Liver (tissue), 9 donors: Measurements from ENCODE around the gene METTL5. TPM values are rescaled to one million over a fixed set of nuclear protein-coding genes. Genes with fewer than 3 reads are reported as not detected.

ENCODE experiments used
- DNase-seq: peaks from one replicate; pipeline ENCODE4 v3.0.0-alpha.2; 2017; ENCODE audit warnings: low spot score
- H3K27ac ChIP-seq, 2 donors: one replicate each; pipeline ENCODE4 v1.7.0; 2013; ENCODE audit warnings: inconsistent platforms in 2 of 2, low read length in 2 of 2, control low read depth in 1 of 2, low read depth in 1 of 2, mild to moderate bottlenecking in 1 of 2
- H3K27me3 ChIP-seq, 4 donors: one replicate each; pipeline versions ENCODE4 v1.6.1 to v1.7.0; 2013; ENCODE audit warnings: low read length in 3 of 4, inconsistent platforms in 1 of 4, mild to moderate bottlenecking in 1 of 4, moderate library complexity in 1 of 4; ENCODE audit not compliant: control insufficient read depth in 4 of 4, insufficient read depth in 4 of 4
- H3K36me3 ChIP-seq, 4 donors: one replicate each; pipeline versions ENCODE4 v1.6.1 to v1.7.0; 2013; ENCODE audit warnings: low read length in 3 of 4, mild to moderate bottlenecking in 3 of 4, low read depth in 1 of 4, moderate library complexity in 1 of 4; ENCODE audit not compliant: control insufficient read depth in 4 of 4, insufficient read depth in 3 of 4
- H3K4me1 ChIP-seq, 4 donors: one replicate each; pipeline versions ENCODE4 v1.6.1 to v1.7.0; 2013; ENCODE audit warnings: low read length in 3 of 4, mild to moderate bottlenecking in 3 of 4, moderate library complexity in 1 of 4; ENCODE audit not compliant: control insufficient read depth in 4 of 4, insufficient read depth in 4 of 4
- H3K4me3 ChIP-seq, 3 donors: one replicate each; pipeline versions ENCODE4 v1.6.1 to v1.7.0; 2013; ENCODE audit warnings: low read length in 3 of 3, control low read depth in 1 of 3, low read depth in 1 of 3, mild to moderate bottlenecking in 1 of 3
- H3K9ac ChIP-seq, 2 donors: one replicate each; pipeline ENCODE4 v1.7.0; 2013; ENCODE audit warnings: low read length in 2 of 2, mild to moderate bottlenecking in 2 of 2, moderate library complexity in 2 of 2, control low read depth in 1 of 2, low read depth in 1 of 2
- H3K9me3 ChIP-seq, 4 donors: one replicate each; pipeline versions ENCODE4 v1.6.1 to v1.7.0; 2013; ENCODE audit warnings: low read length in 3 of 4; ENCODE audit not compliant: control insufficient read depth in 4 of 4
- EGR1 ChIP-seq, 2 donors: IDR thresholded peaks; 2 replicates each; pipeline ENCODE4 v1.6.1; 2016 to 2018; ENCODE audit warnings: antibody characterized with exemption in 2 of 2, low read depth in 2 of 2
- FOXA1 ChIP-seq: IDR thresholded peaks from 2 replicates; pipeline ENCODE4 v1.6.1; 2016; ENCODE audit warnings: antibody characterized with exemption
- FOXA2 ChIP-seq: IDR thresholded peaks from 2 replicates; pipeline ENCODE4 v1.6.1; 2016; ENCODE audit warnings: antibody characterized with exemption
- GABPA ChIP-seq, 2 donors: IDR thresholded peaks in 1 of 2; conservative IDR thresholded peaks in 1 of 2; 2 replicates each; pipeline ENCODE4 v1.6.1; 2016; ENCODE audit warnings: antibody characterized with exemption in 2 of 2, mild to moderate bottlenecking in 1 of 2, moderate library complexity in 1 of 2
- HNF4A ChIP-seq, 2 donors: conservative IDR thresholded peaks; 2 replicates each; pipeline ENCODE4 v1.6.1; 2016; ENCODE audit warnings: antibody characterized with exemption in 2 of 2, mild to moderate bottlenecking in 2 of 2
- HNF4G ChIP-seq: IDR thresholded peaks from 2 replicates; pipeline ENCODE4 v1.6.1; 2016; ENCODE audit warnings: antibody characterized with exemption
- RAD21 ChIP-seq, 2 donors: IDR thresholded peaks; 2 replicates each; pipeline ENCODE4 v1.6.1; 2016; ENCODE audit warnings: antibody characterized with exemption in 2 of 2, mild to moderate bottlenecking in 2 of 2
- RXRA ChIP-seq, 2 donors: IDR thresholded peaks; 2 replicates each; pipeline ENCODE4 v1.6.1; 2017 to 2018; ENCODE audit warnings: antibody characterized with exemption in 2 of 2, mild to moderate bottlenecking in 1 of 2
- SP1 ChIP-seq: IDR thresholded peaks from 2 replicates; pipeline ENCODE4 v1.6.1; 2018; ENCODE audit warnings: antibody characterized with exemption, mild to moderate bottlenecking
- YY1 ChIP-seq: IDR thresholded peaks from 2 replicates; pipeline ENCODE4 v1.6.1; 2016; ENCODE audit warnings: antibody characterized with exemption, mild to moderate bottlenecking
- WGBS: extraction: QIAGEN DNeasy Blood & Tissue Kit; methylation state at CpG from one replicate; pipeline ENCODE4 v1.1.7; 2013; 5-methylcytosine and 5-hydroxymethylcytosine counted together
- polyA plus RNA-seq, 2 donors: library from polyadenylated mRNA; stranded (reverse) in 1 of 2; unstranded in 1 of 2; fragments of 200-250 nt in 1 of 2; fragments of >200 nt in 1 of 2; fragmentation: Nextera tagmentation in 1 of 2; extraction: Ambion mirVana in 1 of 2; gene quantifications; one replicate each; pipeline versions ENCODE4 v1.2.1 to v1.2.3, GENCODE V29; 2013 to 2015
- total RNA-seq, 2 donors: library from RNA; depleted of rRNA; stranded (reverse); fragments of >200 nt; gene quantifications; one replicate each; pipeline ENCODE4 v1.2.3, GENCODE V29; 2014
- TF ChIP-seq, protein P1 (sequence below): fragments of 150-350 bp; IDR thresholded peaks from 2 replicates; pipeline ENCODE4 v1.5.1; 2017; ENCODE audit warnings: improper control_type of control experiment, low read depth, low read length; ENCODE audit not compliant: missing input control
- TF ChIP-seq, protein P2 (sequence below): IDR thresholded peaks from 2 replicates; pipeline ENCODE4 v1.6.1; 2016; ENCODE audit warnings: antibody characterized with exemption
- TF ChIP-seq, protein P3 (sequence below): IDR thresholded peaks from 2 replicates; pipeline ENCODE4 v1.6.1; 2016; ENCODE audit warnings: antibody characterized with exemption, mild to moderate bottlenecking
- donor health status: healthy.
- donor health status: healthy.
- donor health status: healthy.
- donor health status: healthy.
- donor health status: healthy.

The METTL5 gene
- total and polyA plus RNA-seq, 4 donors: 15.4 to 35.6 (median 22.8) TPM

DNA sequence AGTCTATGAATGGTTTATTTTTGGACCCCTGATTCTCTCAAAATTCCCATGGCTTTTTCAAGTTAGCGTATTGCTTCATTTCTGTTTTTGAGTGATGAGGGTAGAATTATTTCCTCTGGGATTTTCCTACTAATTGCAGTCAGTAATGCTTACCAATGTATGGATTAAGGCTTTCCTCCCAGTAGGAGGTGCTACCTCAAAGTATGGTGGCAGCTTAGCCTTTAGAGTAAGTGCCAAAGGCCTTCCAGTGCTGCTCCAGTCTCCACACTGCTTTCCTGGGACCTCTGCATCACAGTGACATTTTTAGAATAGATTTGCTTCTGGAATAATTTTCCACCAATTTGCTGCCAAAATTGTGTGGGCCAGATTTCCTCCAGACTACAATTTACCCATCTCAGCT lies 42.2 kb downstream of the METTL5 start:
- WGBS: 97% methylated on average over 1 of the region's 1 CpG
- no peaks in the 10 kb centered on the region for H3K9me3 ChIP-seq
- H3K4me1 ChIP-seq: no peaks in the 10 kb centered on the region
- H3K36me3 ChIP-seq: no peaks in the 10 kb centered on the region
- no peak overlapping the region for H3K4me3 ChIP-seq
- no peak for TF ChIP-seq EGR1 (IDR thresholded peaks at IDR 0.05; ENCODE audit: low read depth in 2 of 2)
- no peak for TF ChIP-seq HNF4A (conservative IDR thresholded peaks at IDR 0.05)
- TF ChIP-seq RXRA (IDR thresholded peaks at IDR 0.05): no peak
- TF ChIP-seq YY1: no peak
- TF ChIP-seq, protein P1, sequence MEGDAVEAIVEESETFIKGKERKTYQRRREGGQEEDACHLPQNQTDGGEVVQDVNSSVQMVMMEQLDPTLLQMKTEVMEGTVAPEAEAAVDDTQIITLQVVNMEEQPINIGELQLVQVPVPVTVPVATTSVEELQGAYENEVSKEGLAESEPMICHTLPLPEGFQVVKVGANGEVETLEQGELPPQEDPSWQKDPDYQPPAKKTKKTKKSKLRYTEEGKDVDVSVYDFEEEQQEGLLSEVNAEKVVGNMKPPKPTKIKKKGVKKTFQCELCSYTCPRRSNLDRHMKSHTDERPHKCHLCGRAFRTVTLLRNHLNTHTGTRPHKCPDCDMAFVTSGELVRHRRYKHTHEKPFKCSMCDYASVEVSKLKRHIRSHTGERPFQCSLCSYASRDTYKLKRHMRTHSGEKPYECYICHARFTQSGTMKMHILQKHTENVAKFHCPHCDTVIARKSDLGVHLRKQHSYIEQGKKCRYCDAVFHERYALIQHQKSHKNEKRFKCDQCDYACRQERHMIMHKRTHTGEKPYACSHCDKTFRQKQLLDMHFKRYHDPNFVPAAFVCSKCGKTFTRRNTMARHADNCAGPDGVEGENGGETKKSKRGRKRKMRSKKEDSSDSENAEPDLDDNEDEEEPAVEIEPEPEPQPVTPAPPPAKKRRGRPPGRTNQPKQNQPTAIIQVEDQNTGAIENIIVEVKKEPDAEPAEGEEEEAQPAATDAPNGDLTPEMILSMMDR: no peak
- no peak for TF ChIP-seq RAD21 (IDR thresholded peaks at IDR 0.05)
- TF ChIP-seq GABPA (IDR thresholded peaks at IDR 0.05 in 1 of 2, conservative IDR thresholded peaks at IDR 0.05 in 1 of 2): no peak
- no peak for TF ChIP-seq FOXA2
- TF ChIP-seq, protein P2, sequence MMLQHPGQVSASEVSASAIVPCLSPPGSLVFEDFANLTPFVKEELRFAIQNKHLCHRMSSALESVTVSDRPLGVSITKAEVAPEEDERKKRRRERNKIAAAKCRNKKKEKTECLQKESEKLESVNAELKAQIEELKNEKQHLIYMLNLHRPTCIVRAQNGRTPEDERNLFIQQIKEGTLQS: no peak
- H3K27ac ChIP-seq: no peak overlapping the region
- no peak for DNase-seq
- no peak overlapping the region for H3K9ac ChIP-seq
- no peaks in the 10 kb centered on the region for H3K27me3 ChIP-seq

DNA sequence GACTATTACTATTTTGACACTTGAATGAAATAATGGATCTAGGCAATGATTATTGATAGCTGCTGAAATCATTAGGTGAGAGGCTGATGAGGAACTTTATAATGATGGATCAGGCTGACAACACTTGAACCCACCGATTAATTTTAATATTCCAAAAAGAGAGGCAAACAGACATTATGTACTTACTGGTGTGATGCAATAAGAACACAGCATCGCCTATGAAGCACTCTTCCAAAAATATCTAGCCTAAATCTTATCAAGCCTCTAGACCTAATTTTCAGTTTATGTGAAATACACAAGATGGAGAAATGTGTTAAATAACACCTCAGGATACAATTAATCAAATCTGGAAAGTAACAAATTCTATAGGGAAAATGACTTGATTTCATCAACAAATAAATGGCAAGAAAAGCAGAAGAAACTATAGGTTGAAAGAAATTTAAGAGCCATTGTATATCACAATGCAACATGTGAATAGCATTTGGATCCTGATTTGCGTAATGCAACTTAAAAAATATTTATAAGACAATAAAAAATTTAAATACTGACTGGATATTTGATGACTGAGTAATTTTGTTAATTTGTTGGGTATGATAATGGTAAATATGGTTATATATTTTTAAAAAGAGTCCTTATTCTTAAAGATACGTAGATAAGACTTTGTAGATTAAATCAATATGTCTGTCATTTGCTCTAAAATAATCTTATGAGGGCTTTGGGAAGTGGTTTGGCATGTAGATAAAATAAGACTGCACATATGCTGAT lies 43.3 kb downstream of the METTL5 start:
- no peak overlapping the region for H3K27ac ChIP-seq
- H3K9me3 ChIP-seq: no peaks in the 10 kb centered on the region
- no peaks in the 10 kb centered on the region for H3K36me3 ChIP-seq
- no peak for TF ChIP-seq FOXA1
- no peak for TF ChIP-seq HNF4G
- TF ChIP-seq, protein P2: no peak
- no peak for TF ChIP-seq SP1
- TF ChIP-seq, protein P1: no peak
- TF ChIP-seq EGR1 (IDR thresholded peaks at IDR 0.05; ENCODE audit: low read depth in 2 of 2): no peak
- no peak for TF ChIP-seq RXRA (IDR thresholded peaks at IDR 0.05)
- no peak for TF ChIP-seq FOXA2
- no peak for TF ChIP-seq HNF4A (conservative IDR thresholded peaks at IDR 0.05)
- TF ChIP-seq, protein P3, sequence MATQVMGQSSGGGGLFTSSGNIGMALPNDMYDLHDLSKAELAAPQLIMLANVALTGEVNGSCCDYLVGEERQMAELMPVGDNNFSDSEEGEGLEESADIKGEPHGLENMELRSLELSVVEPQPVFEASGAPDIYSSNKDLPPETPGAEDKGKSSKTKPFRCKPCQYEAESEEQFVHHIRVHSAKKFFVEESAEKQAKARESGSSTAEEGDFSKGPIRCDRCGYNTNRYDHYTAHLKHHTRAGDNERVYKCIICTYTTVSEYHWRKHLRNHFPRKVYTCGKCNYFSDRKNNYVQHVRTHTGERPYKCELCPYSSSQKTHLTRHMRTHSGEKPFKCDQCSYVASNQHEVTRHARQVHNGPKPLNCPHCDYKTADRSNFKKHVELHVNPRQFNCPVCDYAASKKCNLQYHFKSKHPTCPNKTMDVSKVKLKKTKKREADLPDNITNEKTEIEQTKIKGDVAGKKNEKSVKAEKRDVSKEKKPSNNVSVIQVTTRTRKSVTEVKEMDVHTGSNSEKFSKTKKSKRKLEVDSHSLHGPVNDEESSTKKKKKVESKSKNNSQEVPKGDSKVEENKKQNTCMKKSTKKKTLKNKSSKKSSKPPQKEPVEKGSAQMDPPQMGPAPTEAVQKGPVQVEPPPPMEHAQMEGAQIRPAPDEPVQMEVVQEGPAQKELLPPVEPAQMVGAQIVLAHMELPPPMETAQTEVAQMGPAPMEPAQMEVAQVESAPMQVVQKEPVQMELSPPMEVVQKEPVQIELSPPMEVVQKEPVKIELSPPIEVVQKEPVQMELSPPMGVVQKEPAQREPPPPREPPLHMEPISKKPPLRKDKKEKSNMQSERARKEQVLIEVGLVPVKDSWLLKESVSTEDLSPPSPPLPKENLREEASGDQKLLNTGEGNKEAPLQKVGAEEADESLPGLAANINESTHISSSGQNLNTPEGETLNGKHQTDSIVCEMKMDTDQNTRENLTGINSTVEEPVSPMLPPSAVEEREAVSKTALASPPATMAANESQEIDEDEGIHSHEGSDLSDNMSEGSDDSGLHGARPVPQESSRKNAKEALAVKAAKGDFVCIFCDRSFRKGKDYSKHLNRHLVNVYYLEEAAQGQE: no peak
- no peak overlapping the region for H3K9ac ChIP-seq
- 56% methylated on average over 4 of the region's 4 CpGs for WGBS
- H3K27me3 ChIP-seq: no peaks in the 10 kb centered on the region
- H3K4me1 ChIP-seq: no peaks in the 10 kb centered on the region
- DNase-seq: no peak
- no peak overlapping the region for H3K4me3 ChIP-seq
